ENCODE measurements around the gene DLGAP1. TPM values are rescaled to one million over a fixed set of nuclear protein-coding genes. Genes with fewer than 3 reads are reported as not detected.

The DLGAP1 gene
- total RNA-seq, 1 experiment from 2014 or later = 23.2 TPM

DNA sequence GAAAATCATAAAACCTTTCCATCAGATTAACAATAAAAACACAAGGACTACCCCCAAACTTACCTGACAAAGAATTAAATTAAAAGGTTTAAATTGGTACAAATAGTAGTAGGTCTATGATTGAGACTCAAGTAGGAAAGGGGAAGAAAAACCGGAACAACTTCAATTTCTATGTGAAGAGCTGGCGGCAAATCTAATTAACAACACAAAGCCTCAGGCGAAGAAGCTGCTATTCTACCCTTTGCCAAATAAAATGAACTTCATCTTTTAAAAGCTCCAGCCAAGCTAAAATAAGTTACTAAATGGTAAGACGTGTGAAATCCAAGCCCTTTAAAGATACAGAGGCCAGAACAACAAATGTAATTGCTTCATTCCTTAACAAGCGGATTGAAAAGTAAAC is 146.5 kb downstream of the DLGAP1 start:
- H3K27me3 ChIP-seq (ENCODE audit: insufficient read depth, low read length) = no peaks in the 10 kb centered on the region
- no peak overlapping the region for H4K91ac ChIP-seq (ENCODE audit: insufficient read length, low read depth, low read length)
- no peak overlapping the region for H2BK12ac ChIP-seq (ENCODE audit: insufficient read length, low read depth, low read length)
- H4K5ac ChIP-seq (ENCODE audit: insufficient read length, low read depth, low read length) = no peak overlapping the region
- H3K18ac ChIP-seq (ENCODE audit: insufficient read length, low read depth, low read length) = no peak overlapping the region
- no peak overlapping the region for H2AFZ ChIP-seq (ENCODE audit: low read length)
- no peaks in the 10 kb centered on the region for H3K79me1 ChIP-seq (ENCODE audit: insufficient read depth, low read depth, low read length, poor library complexity, severe bottlenecking)
- H3K4me2 ChIP-seq (ENCODE audit: insufficient read depth, insufficient read length, low read length) = no peak overlapping the region
- no peak overlapping the region for H3K27ac ChIP-seq (ENCODE audit: insufficient read length, low read depth, low read length)
- H3K79me2 ChIP-seq (ENCODE audit: insufficient read depth, low read length) = peaks cover 2% of the 10 kb centered on the region; the same call in 1 of the 2 replicates
- no peak overlapping the region for H2BK120ac ChIP-seq (ENCODE audit: low read depth, low read length, poor library complexity, severe bottlenecking)
- no peaks in the 10 kb centered on the region for H3K27me3 Mint-ChIP-seq (ENCODE audit: low read depth)
- H2BK15ac ChIP-seq (ENCODE audit: low read depth, low read length) = no peak overlapping the region
- no peaks in the 10 kb centered on the region for H3K9me3 ChIP-seq (ENCODE audit: control insufficient read depth, low read depth, low read length)
- peak overlapping the region in 1 of 3 experiments; percentile 29; a peak in 2 of 7 replicates for H3K27ac Mint-ChIP-seq
- H3K4me1 ChIP-seq (ENCODE audit: insufficient read depth, low read length) = peaks cover 8% of the 10 kb centered on the region
- no peak overlapping the region for H2AK5ac ChIP-seq (ENCODE audit: insufficient read length, low read length)
- no peak for DNase-seq
- peaks cover 0 to 3% of the 10 kb centered on the region in 2 experiments; a peak in 4 of 5 replicates for H3K9me3 Mint-ChIP-seq
- no peak overlapping the region for H3K56ac ChIP-seq (ENCODE audit: insufficient read length, low read depth, low read length)
- H4K8ac ChIP-seq (replicated peaks; ENCODE audit: insufficient read length, low read depth, low read length) = no peak overlapping the region
- H3K4me3 Mint-ChIP-seq = no peak overlapping the region; a peak in 1 of 5 replicates
- no peaks in the 10 kb centered on the region for H4K20me1 ChIP-seq (ENCODE audit: control insufficient read depth, insufficient read depth, insufficient read length)
- no peak overlapping the region for H3K9ac ChIP-seq (ENCODE audit: extremely low read depth, insufficient read length, low read length)
- TF ChIP-seq, protein P1, sequence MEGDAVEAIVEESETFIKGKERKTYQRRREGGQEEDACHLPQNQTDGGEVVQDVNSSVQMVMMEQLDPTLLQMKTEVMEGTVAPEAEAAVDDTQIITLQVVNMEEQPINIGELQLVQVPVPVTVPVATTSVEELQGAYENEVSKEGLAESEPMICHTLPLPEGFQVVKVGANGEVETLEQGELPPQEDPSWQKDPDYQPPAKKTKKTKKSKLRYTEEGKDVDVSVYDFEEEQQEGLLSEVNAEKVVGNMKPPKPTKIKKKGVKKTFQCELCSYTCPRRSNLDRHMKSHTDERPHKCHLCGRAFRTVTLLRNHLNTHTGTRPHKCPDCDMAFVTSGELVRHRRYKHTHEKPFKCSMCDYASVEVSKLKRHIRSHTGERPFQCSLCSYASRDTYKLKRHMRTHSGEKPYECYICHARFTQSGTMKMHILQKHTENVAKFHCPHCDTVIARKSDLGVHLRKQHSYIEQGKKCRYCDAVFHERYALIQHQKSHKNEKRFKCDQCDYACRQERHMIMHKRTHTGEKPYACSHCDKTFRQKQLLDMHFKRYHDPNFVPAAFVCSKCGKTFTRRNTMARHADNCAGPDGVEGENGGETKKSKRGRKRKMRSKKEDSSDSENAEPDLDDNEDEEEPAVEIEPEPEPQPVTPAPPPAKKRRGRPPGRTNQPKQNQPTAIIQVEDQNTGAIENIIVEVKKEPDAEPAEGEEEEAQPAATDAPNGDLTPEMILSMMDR (conservative IDR thresholded peaks at IDR 0.05) = no peak
- WGBS (ENCODE audit: extremely low coverage, insufficient read length, low lambda C conversion rate) = no CpG with 5 or more reads among the region's 5 CpGs
- no peak overlapping the region for H2BK20ac ChIP-seq (ENCODE audit: low read depth, low read length, poor library complexity, severe bottlenecking)
- H3K14ac ChIP-seq (ENCODE audit: insufficient read depth, low read length) = no peak overlapping the region
- no peak overlapping the region for H3K4ac ChIP-seq (ENCODE audit: low read depth, low read length)
- no peak overlapping the region for H2BK5ac ChIP-seq (ENCODE audit: insufficient read length, low read length)
- no peak overlapping the region for H3K23ac ChIP-seq (ENCODE audit: insufficient read length, low read depth, low read length)
- no peak overlapping the region for H3T11ph ChIP-seq (ENCODE audit: low read length)
- H3K36me3 Mint-ChIP-seq (ENCODE audit: insufficient read depth in 1 of 3, low read depth in 3 of 3) = peaks cover 3 to 5% (median 4%) of the 10 kb centered on the region in 3 experiments; a peak in 5 of 7 replicates
- peaks cover 44 to 48% of the 10 kb centered on the region in 2 experiments for H3K4me1 Mint-ChIP-seq
- H3K23me2 ChIP-seq (ENCODE audit: insufficient read length, low read depth, low read length, poor library complexity, severe bottlenecking) = no peaks in the 10 kb centered on the region
